HepG2 (cell line): ENCODE results near the gene SPATS2. TPM values are rescaled to one million over a fixed set of nuclear protein-coding genes. Genes with fewer than 3 reads are reported as not detected.

Experiments used
- ATAC-seq: fragments of 200-7000 bp; cut with Tn5 transposase; 3 replicates; pipeline ENCODE4 v1.9.1; 2020; ENCODE audit warnings: mild to moderate bottlenecking, moderate library complexity
- BruUV-seq: library from RNA; stranded (reverse); fragments of 400-500 nt; replicated peaks from 2 replicates; lab custom pipeline; 2021; lab: Mats Ljungman, UMichigan
- CTCF ChIA-PET: fragments of 300-600 bp; formaldehyde crosslinking; extraction: SDS; loops from one replicate; lab custom pipeline; 2021; ENCODE audit warnings: low total read pairs, inconsistent platforms, low intra/inter-chr PET ratio; lab: Yijun Ruan, JAX
- POLR2A ChIA-PET: fragments of 350-600 bp; sonication (Branson Sonifier 250); formaldehyde crosslinking; loops from one replicate; lab custom pipeline; 2020; ENCODE audit warnings: antibody characterized with exemption, inconsistent platforms; lab: Yijun Ruan, JAX
- DNase-seq: peaks from one replicate; pipeline ENCODE4 v3.0.0-alpha.2; 2015; ENCODE audit warnings: low spot score
- FAIRE-seq: peaks from 3 replicates; lab custom pipeline; 2011; peaks lifted over from hg19 to GRCh38; lab: Jason Lieb, UNC
- H2AFZ ChIP-seq: one replicate; pipeline ENCODE4 v1.6.1; 2011; ENCODE audit warnings: low read length, inconsistent platforms
- H3K27ac ChIP-seq: fragments of 300-600 bp; 3 replicates; pipeline ENCODE4 v1.8.0; 2011; ENCODE audit warnings: mixed run types, mild to moderate bottlenecking, mixed read lengths, low read length, inconsistent platforms; ENCODE audit not compliant: insufficient read depth; ENCODE audit errors: extremely low read length
- H3K27me3 ChIP-seq, 2 experiments: fragments of 200-600 bp in 1 of 2; 2 replicates in 1 of 2; 3 replicates in 1 of 2; pipeline versions ENCODE4 v1.6.0 to v1.8.0; 2011; ENCODE audit warnings: low read length in 2 of 2, mild to moderate bottlenecking in 2 of 2, moderate library complexity in 2 of 2, inconsistent platforms in 1 of 2; ENCODE audit not compliant: insufficient read depth in 2 of 2, control insufficient read depth in 1 of 2
- H3K36me3 ChIP-seq, 2 experiments: fragments of 200-600 bp in 1 of 2; replicated peaks in 1 of 2; 2 replicates in 1 of 2; 3 replicates in 1 of 2; pipeline versions ENCODE4 v1.5.1 to v1.8.0; 2011; ENCODE audit warnings: low read length in 2 of 2, inconsistent platforms in 1 of 2; ENCODE audit not compliant: insufficient read depth in 2 of 2, control insufficient read depth in 1 of 2
- H3K4me1 ChIP-seq: 2 replicates; pipeline ENCODE4 v1.5.1; 2012; ENCODE audit warnings: low read length, inconsistent platforms; ENCODE audit not compliant: insufficient read depth
- H3K4me2 ChIP-seq: 2 replicates; pipeline ENCODE4 v1.6.0; 2011; ENCODE audit warnings: low read depth, low read length, inconsistent platforms
- H3K4me3 ChIP-seq, 3 experiments: fragments of 200-600 bp in 1 of 3; sonication (generic), shearing (Covaris generic) in 1 of 3; replicated peaks in 1 of 3; 2 replicates each; pipeline ENCODE4 v1.5.1; 2011 to 2016; ENCODE audit warnings: low read length in 3 of 3, inconsistent platforms in 2 of 3, low read depth in 2 of 3, mild to moderate bottlenecking in 2 of 3, control low read depth in 1 of 3, mixed read lengths in 1 of 3; ENCODE audit not compliant: insufficient read depth in 1 of 3
- H3K79me2 ChIP-seq: one replicate; pipeline ENCODE4 v1.6.1; 2011; ENCODE audit warnings: low read length, inconsistent platforms; ENCODE audit not compliant: insufficient read depth
- H3K9ac ChIP-seq: 2 replicates; pipeline ENCODE4 v1.6.0; 2011; ENCODE audit warnings: mild to moderate bottlenecking, low read depth, low read length, inconsistent platforms; ENCODE audit not compliant: insufficient read depth
- H3K9me3 ChIP-seq: 2 replicates; pipeline ENCODE4 v1.5.1; 2012; ENCODE audit warnings: mild to moderate bottlenecking, low read length
- H4K20me1 ChIP-seq: 2 replicates; pipeline ENCODE4 v1.6.0; 2011; ENCODE audit warnings: inconsistent platforms, mild to moderate bottlenecking, low read length, moderate library complexity; ENCODE audit not compliant: insufficient read depth
- ARHGAP35 ChIP-seq: sonication (generic); formaldehyde crosslinking; IDR thresholded peaks from 2 replicates; pipeline ENCODE4 v1.9.0; 2022; ENCODE audit warnings: mild to moderate bottlenecking, inconsistent platforms, moderate library complexity, missing genetic modification reagents, borderline replicate concordance
- CCAR2 ChIP-seq: fragments of 200-400 bp; formaldehyde crosslinking; optimal IDR thresholded peaks from 2 replicates; pipeline ENCODE3; 2018; ENCODE audit warnings: low read depth, mild to moderate bottlenecking, low read length, moderate library complexity
- CREB1 ChIP-seq, 2 experiments: fragments of 450-650 bp in 1 of 2; IDR thresholded peaks; 2 replicates each; pipeline ENCODE4 v1.6.1; 2016 to 2017; ENCODE audit warnings: control low read depth in 1 of 2, mild to moderate bottlenecking in 1 of 2, missing compliant biosample characterization in 1 of 2, missing genetic modification characterization in 1 of 2
- MXD4 ChIP-seq: IDR thresholded peaks from 2 replicates; pipeline ENCODE4 v1.6.1; 2016; ENCODE audit warnings: mild to moderate bottlenecking, missing biosample characterization, missing genetic modification reagents
- NAIF1 ChIP-seq: sonication (generic); formaldehyde crosslinking; IDR thresholded peaks from 2 replicates; pipeline ENCODE4 v1.5.0; 2020; ENCODE audit warnings: mild to moderate bottlenecking, missing genetic modification reagents, borderline replicate concordance
- NPAS2 ChIP-seq: sonication (generic); formaldehyde crosslinking; IDR thresholded peaks from 2 replicates; pipeline ENCODE4 v1.8.0; 2022; ENCODE audit warnings: mild to moderate bottlenecking, missing genetic modification reagents, borderline replicate concordance
- POLR2A ChIP-seq, 2 experiments: IDR thresholded peaks; 2 replicates each; pipeline ENCODE4 v1.6.1; 2011; ENCODE audit warnings: low read depth in 2 of 2, low read length in 2 of 2, mild to moderate bottlenecking in 1 of 2, moderate library complexity in 1 of 2; ENCODE audit not compliant: insufficient read depth in 1 of 2
- RXRA ChIP-seq: sonication (generic); formaldehyde crosslinking; IDR thresholded peaks from 2 replicates; pipeline ENCODE4 v1.5.1; 2020; ENCODE audit warnings: missing genetic modification reagents
- SKI ChIP-seq: fragments of 450-650 bp; IDR thresholded peaks from one replicate; pipeline ENCODE4 v1.6.1; 2018; ENCODE audit warnings: mild to moderate bottlenecking; ENCODE audit not compliant: partially characterized antibody
- TEAD2 ChIP-seq: sonication (generic); formaldehyde crosslinking; IDR thresholded peaks from 2 replicates; pipeline ENCODE4 v1.9.0; 2021; ENCODE audit warnings: missing genetic modification reagents
- YEATS2 ChIP-seq: sonication (generic); formaldehyde crosslinking; IDR thresholded peaks from 2 replicates; pipeline ENCODE4 v1.4.0; 2020; ENCODE audit warnings: missing genetic modification reagents, borderline replicate concordance
- ZBTB7A ChIP-seq: sonication (generic); formaldehyde crosslinking; IDR thresholded peaks from 2 replicates; pipeline ENCODE4 v1.8.0; 2022; ENCODE audit warnings: mild to moderate bottlenecking, missing genetic modification reagents
- ZFP36L1 ChIP-seq: sonication (generic); formaldehyde crosslinking; IDR thresholded peaks from 2 replicates; pipeline ENCODE4 v1.8.0; 2022; ENCODE audit warnings: mild to moderate bottlenecking, missing genetic modification reagents, moderate library complexity
- ZFX ChIP-seq: sonication (generic); formaldehyde crosslinking; IDR thresholded peaks from 2 replicates; pipeline ENCODE4 v1.4.0; 2020; ENCODE audit warnings: mild to moderate bottlenecking, low read depth, missing genetic modification reagents, moderate library complexity
- ZIK1 ChIP-seq: sonication (generic); formaldehyde crosslinking; IDR thresholded peaks from 2 replicates; pipeline ENCODE4 v1.5.0; 2020; ENCODE audit warnings: mild to moderate bottlenecking, low read depth, missing genetic modification reagents, borderline replicate concordance
- ZNF3 ChIP-seq: IDR thresholded peaks from 2 replicates; pipeline ENCODE4 v1.7.0; 2017; ENCODE audit warnings: inconsistent platforms
- ZNF557 ChIP-seq: sonication (generic); formaldehyde crosslinking; IDR thresholded peaks from 2 replicates; pipeline ENCODE4 v1.4.0; 2020; ENCODE audit warnings: missing genetic modification reagents
- ZNF7 ChIP-seq: IDR thresholded peaks from 2 replicates; pipeline ENCODE4 v1.6.1; 2016; ENCODE audit warnings: missing biosample characterization, missing genetic modification reagents
- ZNF768 ChIP-seq: sonication (generic); formaldehyde crosslinking; IDR thresholded peaks from 2 replicates; pipeline ENCODE4 v1.4.0; 2020; ENCODE audit warnings: missing genetic modification reagents
- ZSCAN12 ChIP-seq: sonication (generic); formaldehyde crosslinking; IDR thresholded peaks from 2 replicates; pipeline ENCODE4 v1.9.0; 2021; ENCODE audit warnings: mild to moderate bottlenecking, missing genetic modification reagents
- WGBS: methylation state at CpG from one replicate; pipeline ENCODE4 v1.1.6; 2017; ENCODE audit warnings: low lambda C conversion rate; 5-methylcytosine and 5-hydroxymethylcytosine counted together
- in situ Hi-C: cut with HindIII; loops from 2 replicates; pipeline ENCODE4 v1.10.0; 2017; ENCODE audit warnings: low pct_unique_long_range_greater_than_20kb; ENCODE audit not compliant: extremely low pct_ligation_motif_present
- intact Hi-C: fragments of 100-400 bp; cut with micrococcal nuclease; formaldehyde crosslinking; loops from one replicate; pipeline ENCODE4 v1.10.0; 2022; ENCODE audit not compliant: unreplicated experiment
- polyA plus RNA-seq, 8 experiments: library from polyadenylated mRNA; depleted of rRNA in 3 of 8; stranded (reverse) in 7 of 8; unstranded in 1 of 8; fragments of >200 nt; fragmentation: Illumina TruSeq in 4 of 8; extraction: Trizol in 4 of 8; gene quantifications; 2 replicates each; pipeline versions ENCODE4 v1.2.1 to v1.2.3, GENCODE V29; 2011 to 2016; ENCODE audit warnings: low read depth in 4 of 8, missing spikeins in 1 of 8, mixed read lengths in 1 of 8; ENCODE audit not compliant: insufficient read depth in 1 of 8
- total RNA-seq, 5 experiments: library from RNA; depleted of rRNA; stranded (reverse); fragments of >200 nt; fragmentation: Illumina TruSeq; extraction: Trizol; gene quantifications; 2 replicates each; pipeline ENCODE4 v1.2.3, GENCODE V29; 2016; ENCODE audit warnings: low read depth in 1 of 5
- TF ChIP-seq, protein P1 (sequence below): sonication (generic); formaldehyde crosslinking; IDR thresholded peaks from 2 replicates; pipeline ENCODE4 v1.4.0; 2020; ENCODE audit warnings: missing genetic modification reagents, low read depth, mild to moderate bottlenecking, borderline replicate concordance

The SPATS2 gene
- total and polyA plus RNA-seq, 2 of the 13 experiments (the other 11 are each of a cell fraction or from before 2014, with no cell fraction given) = 19.3 to 28.1 TPM

DNA sequence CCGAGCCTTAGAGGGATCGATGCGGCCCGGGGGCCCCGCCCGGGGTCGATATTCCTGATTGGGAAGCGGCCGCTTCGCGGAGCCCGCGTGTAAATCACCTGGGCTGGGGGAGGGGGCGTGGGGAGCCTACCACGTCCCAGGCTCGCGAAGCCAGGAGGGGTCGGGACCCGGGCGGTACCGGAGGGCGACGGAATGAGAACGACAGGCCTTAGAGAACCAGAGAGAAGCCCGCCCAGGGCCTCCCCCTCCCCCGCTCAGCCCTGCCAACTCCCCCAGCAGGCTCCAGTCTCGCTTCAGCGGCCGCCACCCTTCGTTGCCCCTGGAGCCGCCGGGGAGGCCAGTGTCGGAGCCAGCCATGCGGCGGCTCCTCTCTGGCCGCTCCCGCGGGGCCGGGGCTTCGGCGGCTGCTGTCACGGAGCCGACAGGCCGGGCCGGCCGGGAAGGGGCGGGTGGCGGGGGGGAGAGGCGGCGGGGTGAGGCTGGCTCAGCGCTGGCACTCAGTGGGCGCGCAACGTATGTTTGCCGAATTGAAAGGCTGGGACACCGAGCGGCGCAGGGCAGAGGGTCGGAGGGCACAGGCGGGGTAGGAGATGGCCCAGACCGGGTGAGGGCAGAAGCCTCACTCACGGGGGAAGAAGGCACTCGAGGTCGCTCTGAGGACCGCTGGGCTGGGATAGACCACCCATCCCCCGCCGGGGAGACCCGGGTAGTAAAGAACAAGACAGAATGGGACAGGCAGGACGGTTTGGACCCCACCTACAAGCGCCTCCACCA lies 22.0 kb upstream of the SPATS2 start (continued):
- no peak for TF ChIP-seq TEAD2 (CRISPR knock-in tag)
- TF ChIP-seq ZIK1 (CRISPR knock-in tag) = no peak
- no peak for TF ChIP-seq NPAS2 (CRISPR knock-in tag)
- no peak for TF ChIP-seq ZNF768
- TF ChIP-seq, protein P1, sequence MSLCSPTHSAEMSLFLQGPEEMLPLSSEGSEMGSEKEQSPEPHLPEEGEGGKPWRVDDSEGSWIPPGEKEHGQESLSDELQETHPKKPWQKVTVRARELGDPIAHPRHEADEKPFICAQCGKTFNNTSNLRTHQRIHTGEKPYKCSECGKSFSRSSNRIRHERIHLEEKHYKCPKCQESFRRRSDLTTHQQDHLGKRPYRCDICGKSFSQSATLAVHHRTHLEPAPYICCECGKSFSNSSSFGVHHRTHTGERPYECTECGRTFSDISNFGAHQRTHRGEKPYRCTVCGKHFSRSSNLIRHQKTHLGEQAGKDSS = no peak
- no peak for TF ChIP-seq NAIF1 (CRISPR knock-in tag)
- peak; percentile 31; the same call in 1 of the 2 replicates for TF ChIP-seq ZFX
- no peak for TF ChIP-seq MXD4 (CRISPR knock-in tag)

- DNase-seq (no peak), FAIRE-seq (no peak), ATAC-seq (no peak)
- Histone ChIP-seq H3K79me2 (peaks cover 17% of the 10 kb centered on the region), H3K4me2 (peak overlapping the region; percentile 98), H3K9ac (no peak overlapping the region), H2AFZ (no peak overlapping the region), H3K4me3 (peak overlapping the region; percentile 48 to 84 (median 63); a peak in 5 of 6 replicates), H4K20me1 (0 out of 2 replicates have a peak, but pooled peaks cover 6% of the 10 kb centered on the region), H3K36me3 (peaks cover 0 to under 1% of the 10 kb centered on the region in 2 experiments; a peak in 1 of 5 replicates), H3K4me1 (peaks cover 75% of the 10 kb centered on the region), H3K27ac (no peak overlapping the region), H3K27me3 (peaks cover 17 to 55% of the 10 kb centered on the region in 2 experiments; a peak in 4 of 5 replicates), H3K9me3 (no peaks in the 10 kb centered on the region)
- in situ Hi-C loops = loop anchor here (10.0 kb wide), 1 partner anchor 61 kb away; no protein-coding TSS in a partner anchor
- ChIA-PET POLR2A (interaction anchor here (0.7 to 4.5 kb wide), 4 partner anchors 14 to 168 kb away, joined by 3 to 41 read pairs (median 10); partner anchors contain the start of genes SPATS2 and TROAP), CTCF (interaction anchor here (3.0 kb wide), 1 partner anchor 15 kb away, joined by 6 read pairs; no protein-coding TSS in a partner anchor)
- WGBS = 3% methylated on average over 58 of the region's 61 CpGs
- no TSS peak for BruUV-seq
- intact Hi-C loops = no loop called here
- no peak for TF ChIP-seq YEATS2
- TF ChIP-seq CREB1 (IDR thresholded peaks at IDR 0.05) = no peak
- no peak for TF ChIP-seq CREB1 (CRISPR knock-in tag; IDR thresholded peaks at IDR 0.05)
- TF ChIP-seq ZFP36L1 = no peak
- TF ChIP-seq ZNF557 (CRISPR knock-in tag) = no peak
- no peak for TF ChIP-seq POLR2A (IDR thresholded peaks at IDR 0.05; ENCODE audit: insufficient read depth in 1 of 2, low read depth in 2 of 2, low read length in 2 of 2)
- no peak for TF ChIP-seq ZNF7
- no peak for TF ChIP-seq SKI
- TF ChIP-seq CCAR2 = no peak
- no peak for TF ChIP-seq ARHGAP35 (CRISPR knock-in tag)
- no peak for TF ChIP-seq RXRA (CRISPR knock-in tag)
- TF ChIP-seq, protein P1 = no peak
- TF ChIP-seq ZNF3 (CRISPR knock-in tag) = no peak
- no peak for TF ChIP-seq ZBTB7A
- TF ChIP-seq ZSCAN12 = no peak
These were observed 21.2 kb upstream of the SPATS2 start for GRCh38 chr12:49345825-49346658.
